GM12878 (cell line): Measurements from ENCODE around the gene SNED1. TPM values are rescaled to one million over a fixed set of nuclear protein-coding genes. Genes with fewer than 3 reads are reported as not detected.

Experiments used
- ATAC-seq: fragments of 200-7000 bp; cut with Tn5 transposase; 3 replicates; pipeline ENCODE4 v1.9.1; 2020; ENCODE audit warnings: mild to moderate bottlenecking, moderate library complexity
- BruUV-seq: library from RNA; stranded (reverse); fragments of 400-500 nt; replicated peaks from 2 replicates; lab custom pipeline; 2021; lab: Mats Ljungman, UMichigan
- CTCF ChIA-PET: fragments of 300-600 bp; sonication (Branson Sonifier 250); formaldehyde crosslinking; extraction: SDS; loops from one replicate; lab custom pipeline; 2021; ENCODE audit warnings: inconsistent platforms; lab: Yijun Ruan, JAX
- POLR2A ChIA-PET: fragments of 350-600 bp; formaldehyde crosslinking; extraction: SDS; loops from one replicate; lab custom pipeline; 2021; ENCODE audit warnings: inconsistent platforms; lab: Charles Lee
- RAD21 ChIA-PET: fragments of 300-600 bp; sonication (Branson Sonifier 250); formaldehyde crosslinking; loops from one replicate; lab custom pipeline; 2023; ENCODE audit warnings: antibody characterized with exemption; ENCODE audit not compliant: unreplicated experiment; lab: Charles Lee
- SMC1A ChIA-PET: fragments of 300-600 bp; sonication (Branson Sonifier 250); formaldehyde crosslinking; loops from one replicate; lab custom pipeline; 2023; ENCODE audit not compliant: unreplicated experiment, uncharacterized antibody; lab: Charles Lee
- DNase-seq: peaks from one replicate; pipeline ENCODE4 v3.0.0-alpha.2; 2011; ENCODE audit warnings: low read depth, low spot score
- FAIRE-seq: peaks from 3 replicates; lab custom pipeline; 2011; peaks lifted over from hg19 to GRCh38; lab: Jason Lieb, UNC
- H2AFZ ChIP-seq: 2 replicates; pipeline ENCODE4 v1.6.0; 2011; ENCODE audit warnings: low read depth, low read length, control low read depth; ENCODE audit not compliant: control insufficient read depth
- H3K27ac ChIP-seq: 2 replicates; pipeline ENCODE4 v1.5.1; 2011; ENCODE audit warnings: control low read depth; ENCODE audit not compliant: control insufficient read depth, insufficient read depth
- H3K27me3 ChIP-seq, 2 experiments: replicated peaks in 1 of 2; 2 replicates each; pipeline versions ENCODE4 v1.6.0 to v1.6.1; 2011; ENCODE audit warnings: low read length in 1 of 2; ENCODE audit not compliant: control insufficient read depth in 2 of 2, insufficient read depth in 2 of 2
- H3K36me3 ChIP-seq, 2 experiments: 2 replicates each; pipeline ENCODE4 v1.5.1; 2011; ENCODE audit warnings: low read length in 1 of 2; ENCODE audit not compliant: control insufficient read depth in 2 of 2, insufficient read depth in 2 of 2
- H3K4me1 ChIP-seq: 2 replicates; pipeline ENCODE4 v1.6.1; 2011; ENCODE audit warnings: mild to moderate bottlenecking, low read length, moderate library complexity, mixed read lengths; ENCODE audit not compliant: control insufficient read depth, insufficient read depth
- H3K4me2 ChIP-seq: 2 replicates; pipeline ENCODE4 v1.6.0; 2011; ENCODE audit warnings: control low read depth; ENCODE audit not compliant: control insufficient read depth, insufficient read depth
- H3K4me3 ChIP-seq: fragments of 200-600 bp; sonication (generic); 2 replicates; pipeline ENCODE4 v1.5.1; 2016
- H3K79me2 ChIP-seq: 2 replicates; pipeline ENCODE4 v1.6.0; 2011; ENCODE audit warnings: low read length; ENCODE audit not compliant: control insufficient read depth, insufficient read depth
- H3K9ac ChIP-seq: 2 replicates; pipeline ENCODE4 v1.8.0; 2011; ENCODE audit warnings: low read length, control low read depth, mixed read lengths; ENCODE audit not compliant: control insufficient read depth, insufficient read depth
- H3K9me3 ChIP-seq: replicated peaks from 3 replicates; pipeline ENCODE4 v1.5.1; 2011; ENCODE audit warnings: mild to moderate bottlenecking, low read length; ENCODE audit not compliant: control insufficient read depth, insufficient read depth
- H4K20me1 ChIP-seq: 2 replicates; pipeline ENCODE4 v1.6.0; 2011; ENCODE audit not compliant: control insufficient read depth, insufficient read depth
- BRCA1 ChIP-seq: IDR thresholded peaks from 2 replicates; pipeline ENCODE4 v1.6.1; 2011; ENCODE audit warnings: low read depth, low read length, improper control_type of control experiment
- GABPA ChIP-seq: IDR thresholded peaks from 2 replicates; pipeline ENCODE4 v1.6.1; 2014; ENCODE audit warnings: antibody characterized with exemption, low read depth, mild to moderate bottlenecking, inconsistent platforms
- HDAC2 ChIP-seq: fragments of 200-600 bp; sonication (generic); IDR thresholded peaks from 2 replicates; pipeline ENCODE4 v1.6.1; 2017
- MTA2 ChIP-seq: fragments of 450-650 bp; IDR thresholded peaks from 2 replicates; pipeline ENCODE4 v1.6.1; 2016; ENCODE audit warnings: low read depth, mild to moderate bottlenecking, moderate library complexity
- TCF12 ChIP-seq: IDR thresholded peaks from 2 replicates; pipeline ENCODE4 v1.6.1; 2011; ENCODE audit warnings: low read depth, mild to moderate bottlenecking, low read length
- TCF7 ChIP-seq: IDR thresholded peaks from 2 replicates; pipeline ENCODE4 v1.6.1; 2014; ENCODE audit warnings: antibody characterized with exemption, borderline replicate concordance
- ZNF384 ChIP-seq: IDR thresholded peaks from 2 replicates; pipeline ENCODE4 v1.6.1; 2012; ENCODE audit warnings: low read depth, mild to moderate bottlenecking, low read length, improper control_type of control experiment, borderline replicate concordance
- ZNF622 ChIP-seq: fragments of 450-650 bp; IDR thresholded peaks from 2 replicates; pipeline ENCODE4 v1.6.1; 2017; ENCODE audit warnings: mild to moderate bottlenecking, inconsistent platforms
- WGBS: methylation state at CpG from one replicate; pipeline ENCODE4 v1.1.6; 2016; ENCODE audit warnings: low lambda C conversion rate; ENCODE audit not compliant: insufficient replicate concordance, insufficient coverage; ENCODE audit errors: missing lambda C conversion rate; 5-methylcytosine and 5-hydroxymethylcytosine counted together
- in situ Hi-C: fragments of 300-500 bp; cut with MboI; formaldehyde crosslinking; loops from 9 replicates; pipeline ENCODE4 v1.14.3; 2018; ENCODE audit warnings: mixed read lengths
- intact Hi-C: fragments of 100-400 bp; cut with micrococcal nuclease; formaldehyde crosslinking; loops from one replicate; pipeline ENCODE4 v1.14.2; 2022; ENCODE audit not compliant: unreplicated experiment
- polyA plus RNA-seq, 11 experiments: library from polyadenylated mRNA; depleted of rRNA in 4 of 11; unstranded in 6 of 11; stranded (reverse) in 5 of 11; fragments of >200 nt; fragmentation: Nextera tagmentation in 4 of 11; fragmentation: Illumina TruSeq in 1 of 11; extraction: Ambion mirVana in 4 of 11; extraction: Trizol in 1 of 11; gene quantifications; 1 replicate in 1 of 11; 2 replicates in 10 of 11; pipeline versions ENCODE4 v1.2.1 to v1.2.3, GENCODE V29; 2011 to 2016; ENCODE audit warnings: inconsistent platforms in 2 of 11, missing spikeins in 2 of 11, low read depth in 1 of 11
- total RNA-seq, 4 experiments: library from RNA; depleted of rRNA in 3 of 4; stranded (reverse); fragments of >200 nt in 3 of 4; fragmentation: Illumina TruSeq in 1 of 4; extraction: Trizol in 1 of 4; gene quantifications; 2 replicates each; pipeline versions ENCODE4 v1.2.1 to v1.2.3, GENCODE V29; 2013 to 2021

Gene SNED1
- total and polyA plus RNA-seq, 10 of the 15 experiments (the other 5 are each of a cell fraction or from before 2014, with no cell fraction given): 0.05 to 8.4 (median 3.0) TPM

DNA sequence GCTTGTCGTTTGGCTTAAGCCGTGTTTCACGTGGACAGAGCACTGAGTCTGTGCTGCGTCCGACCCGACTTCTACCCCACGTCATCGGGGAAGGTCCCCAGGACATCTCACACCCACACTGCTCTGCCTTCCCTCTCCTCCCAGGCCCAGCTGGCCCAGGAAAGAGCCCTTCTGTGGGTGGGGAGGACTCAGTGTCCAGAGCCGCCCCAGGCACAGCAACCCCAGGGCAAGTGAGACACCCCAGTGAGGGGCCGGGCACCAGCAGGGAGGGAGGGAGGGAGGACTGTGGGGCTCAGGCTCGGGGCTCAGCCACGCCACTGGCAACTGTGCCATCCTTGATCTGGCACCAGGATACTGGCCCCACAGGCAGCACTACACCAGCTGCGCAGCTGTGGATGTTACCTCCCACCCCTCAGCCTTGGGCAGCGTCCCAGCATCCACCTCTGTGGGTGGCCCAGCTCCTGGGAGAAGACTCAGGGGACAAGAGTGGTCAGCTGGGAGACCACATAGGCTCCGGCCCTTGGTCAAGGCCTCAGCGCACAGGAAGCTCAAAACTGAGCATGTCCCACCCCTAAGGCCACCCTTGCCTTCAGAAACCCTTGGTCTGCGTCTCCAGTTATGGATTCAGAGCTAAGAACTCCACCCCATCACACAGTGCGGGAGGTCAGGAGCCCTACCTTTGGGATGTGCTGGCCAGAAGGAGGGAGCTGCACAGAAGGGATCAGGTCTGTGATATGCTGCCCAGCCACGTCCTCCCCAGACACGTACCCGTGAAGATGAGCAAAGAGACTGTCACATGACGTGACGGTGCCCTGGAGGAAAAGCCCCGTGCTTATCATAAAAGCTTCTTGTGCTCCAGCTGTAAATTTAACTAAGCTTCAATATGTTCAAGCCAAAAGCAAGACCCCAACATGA, 139.1 kb downstream of the SNED1 start:
- Histone ChIP-seq H3K27ac (no peak overlapping the region), H3K4me1 (no peaks in the 10 kb centered on the region), H3K36me3 (peaks cover 6 to 26% of the 10 kb centered on the region in 2 experiments), H3K79me2 (no peaks in the 10 kb centered on the region; the same call in 1 of the 2 replicates), H3K4me2 (no peak overlapping the region), H3K27me3 (no peaks in the 10 kb centered on the region; a peak in 1 of 4 replicates), H3K9me3 (no peaks in the 10 kb centered on the region), H3K4me3 (no peak overlapping the region), H4K20me1 (no peaks in the 10 kb centered on the region), H2AFZ (no peak overlapping the region), H3K9ac (no peak overlapping the region)
- TF ChIP-seq GABPA (no peak), TCF12 (no peak), ZNF622 (no peak), HDAC2 (no peak), BRCA1 (no peak), ZNF384 (no peak), MTA2 (no peak), TCF7 (no peak)
- BruUV-seq: no TSS peak
- ChIA-PET RAD21 (interaction anchor here (1.3 kb wide), 1 partner anchor 8 kb away, joined by 3 read pairs; no protein-coding TSS in a partner anchor), CTCF (interaction anchor here (1.2 kb wide), 1 partner anchor 60 kb away, joined by 3 read pairs; no protein-coding TSS in a partner anchor), SMC1A (interaction anchor here (1.2 to 1.4 kb wide), 2 partner anchors 19 to 59 kb away, joined by 3 to 4 read pairs; no protein-coding TSS in a partner anchor), POLR2A (interaction anchor here (1.0 to 1.2 kb wide), 2 partner anchors 8 to 77 kb away, joined by 3 read pairs; no protein-coding TSS in a partner anchor)
- 86% methylated on average over 23 of the region's 24 CpGs for WGBS
- intact Hi-C loops: no loop called here
- in situ Hi-C loops: no loop called here
- FAIRE-seq: no peak
- no peak for ATAC-seq
- DNase-seq: no peak
